Activated naive CD4-positive, alpha-beta T cell treated with anti-CD3 and anti-CD28 coated beads, Interleukin-2, amount 10 ng/mL, durations not matched to agents 7 days and 5 days (primary cell): ENCODE data around the gene STPG1.

ENCODE experiments used
- CTCF ChIA-PET: fragments of 350-600 bp; sonication (Branson Sonifier 250); formaldehyde crosslinking; loops from one replicate; lab custom pipeline; 2021; ENCODE audit warnings: antibody characterized with exemption; lab: Charles Lee
- DNase-seq: peaks from one replicate; pipeline ENCODE4 v3.0.0-alpha.2; 2020
- H3K27ac Mint-ChIP-seq: one replicate; pipeline ENCODE4 v1.8.0; 2021; ENCODE audit warnings: mild to moderate bottlenecking, moderate library complexity, mixed read lengths
- H3K27me3 Mint-ChIP-seq: one replicate; pipeline ENCODE4 v1.8.0; 2021; ENCODE audit warnings: mild to moderate bottlenecking, mixed read lengths
- H3K36me3 Mint-ChIP-seq: one replicate; pipeline ENCODE4 v1.8.0; 2021; ENCODE audit warnings: mixed read lengths
- H3K4me1 Mint-ChIP-seq: one replicate; pipeline ENCODE4 v1.8.0; 2021; ENCODE audit warnings: mixed read lengths
- H3K4me3 Mint-ChIP-seq: one replicate; pipeline ENCODE4 v1.8.0; 2021; ENCODE audit warnings: mild to moderate bottlenecking, moderate library complexity, mixed read lengths
- H3K9me3 Mint-ChIP-seq: one replicate; pipeline ENCODE4 v1.8.0; 2021; ENCODE audit warnings: mixed read lengths

Gene STPG1

GRCh38 chr1:24420547-24420946 lies 7.0 kb upstream of the STPG1 start:
- Mint-ChIP-seq H3K9me3 (no peaks in the 10 kb centered on the region), H3K27ac (no peak overlapping the region), H3K27me3 (no peaks in the 10 kb centered on the region), H3K4me3 (no peak overlapping the region), H3K4me1 (peaks cover 59% of the 10 kb centered on the region), H3K36me3 (peaks cover 71% of the 10 kb centered on the region)
- CTCF ChIA-PET: interaction anchor here (0.6 to 2.2 kb wide), 3 partner anchors 26 to 167 kb away, joined by 3 to 6 read pairs (median 3); no protein-coding TSS in a partner anchor
- DNase-seq: no peak

- no peaks in the 10 kb centered on the region for H3K27me3 Mint-ChIP-seq
- peak overlapping the region; percentile 84 for H3K27ac Mint-ChIP-seq
- peaks cover 58% of the 10 kb centered on the region for H3K36me3 Mint-ChIP-seq
- CTCF ChIA-PET: interaction anchor here (0.7 to 4.5 kb wide), 5 partner anchors 23 to 168 kb away, joined by 3 to 43 read pairs (median 4); no protein-coding TSS in a partner anchor
- peaks cover 65% of the 10 kb centered on the region for H3K4me1 Mint-ChIP-seq
- DNase-seq: peak; percentile 34
- H3K4me3 Mint-ChIP-seq: peak overlapping the region; percentile 59
- H3K9me3 Mint-ChIP-seq: no peaks in the 10 kb centered on the region
These were observed 5.5 kb upstream of the STPG1 start for GRCh38 chr1:24418898-24419628.

- CTCF ChIA-PET: interaction anchor here (1.0 to 5.4 kb wide), 11 partner anchors 12 to 216 kb away, joined by 3 to 72 read pairs (median 4); no protein-coding TSS in a partner anchor
- no peak for DNase-seq
- Mint-ChIP-seq H3K9me3 (no peaks in the 10 kb centered on the region), H3K36me3 (peaks cover 44% of the 10 kb centered on the region), H3K4me1 (peaks cover 73% of the 10 kb centered on the region), H3K27me3 (no peaks in the 10 kb centered on the region), H3K27ac (peak overlapping the region; percentile 88), H3K4me3 (peak overlapping the region; percentile 86)
These were observed 4.1 kb upstream of the STPG1 start for GRCh38 chr1:24417681-24418080.

- CTCF ChIA-PET: interaction anchor here (1.0 to 5.4 kb wide), 19 partner anchors 12 to 225 kb away, joined by 3 to 72 read pairs (median 6); partner anchors contain the start of gene RCAN3
- H3K27ac Mint-ChIP-seq: peak overlapping the region; percentile 88
- H3K27me3 Mint-ChIP-seq: no peaks in the 10 kb centered on the region
- H3K4me1 Mint-ChIP-seq: peaks cover 75% of the 10 kb centered on the region
- DNase-seq: peak; percentile 84
- no peaks in the 10 kb centered on the region for H3K9me3 Mint-ChIP-seq
- peak overlapping the region; percentile 86 for H3K4me3 Mint-ChIP-seq
- peaks cover 36% of the 10 kb centered on the region for H3K36me3 Mint-ChIP-seq
These were observed 3.2 kb upstream of the STPG1 start for GRCh38 chr1:24416666-24417391.

- H3K4me3 Mint-ChIP-seq: peak overlapping the region; percentile 86
- H3K27me3 Mint-ChIP-seq: no peaks in the 10 kb centered on the region
- H3K9me3 Mint-ChIP-seq: no peaks in the 10 kb centered on the region
- H3K36me3 Mint-ChIP-seq: peaks cover 30% of the 10 kb centered on the region
- DNase-seq: peak; percentile 44
- H3K4me1 Mint-ChIP-seq: peaks cover 76% of the 10 kb centered on the region
- CTCF ChIA-PET: interaction anchor here (0.7 to 5.4 kb wide), 33 partner anchors 8 to 225 kb away, joined by 3 to 72 read pairs (median 6); partner anchors contain the start of gene RCAN3
- H3K27ac Mint-ChIP-seq: peak overlapping the region; percentile 88
These were observed 2.5 kb upstream of the STPG1 start for GRCh38 chr1:24415910-24416665.

- peak; percentile 99 for DNase-seq
- peak within 1 kb of the TSS; percentile 88 for H3K27ac Mint-ChIP-seq
- no peaks in the 10 kb centered on the region for H3K9me3 Mint-ChIP-seq
- peaks cover 72% of the 10 kb centered on the region for H3K4me1 Mint-ChIP-seq
- H3K4me3 Mint-ChIP-seq: peak within 1 kb of the TSS; percentile 86
- peaks cover 27% of the 10 kb centered on the region for H3K36me3 Mint-ChIP-seq
- CTCF ChIA-PET: interaction anchor here (0.7 to 5.4 kb wide), 33 partner anchors 8 to 222 kb away, joined by 3 to 72 read pairs (median 6); partner anchors contain the start of gene RCAN3
- no peaks in the 10 kb centered on the region for H3K27me3 Mint-ChIP-seq
These were observed 1.8 kb upstream of the STPG1 start, which contains the start of gene NIPAL3 for GRCh38 chr1:24415334-24415909. Gene NIPAL3, plus strand, starts transcription at chr1:24415802. Its CDS starts 3,746 bp downstream, at chr1:24419548.

GRCh38 chr1:24414775-24415333 lies 1.3 kb upstream of the STPG1 start:
- no peaks in the 10 kb centered on the region for H3K9me3 Mint-ChIP-seq
- H3K4me3 Mint-ChIP-seq: peak overlapping the region; percentile 86
- no peak for DNase-seq
- H3K4me1 Mint-ChIP-seq: peaks cover 68% of the 10 kb centered on the region
- peaks cover 23% of the 10 kb centered on the region for H3K36me3 Mint-ChIP-seq
- H3K27me3 Mint-ChIP-seq: no peaks in the 10 kb centered on the region
- CTCF ChIA-PET: interaction anchor here (0.7 to 5.4 kb wide), 30 partner anchors 10 to 223 kb away, joined by 3 to 72 read pairs (median 6); partner anchors contain the start of gene RCAN3
- H3K27ac Mint-ChIP-seq: peak overlapping the region; percentile 78

GRCh38 chr1:24412408-24412807 lies 1.2 kb downstream of the STPG1 start:
- Mint-ChIP-seq H3K36me3 (peaks cover 9% of the 10 kb centered on the region), H3K27me3 (peaks cover 3% of the 10 kb centered on the region), H3K4me3 (peak overlapping the region; percentile 86), H3K27ac (no peak overlapping the region), H3K9me3 (peaks cover 7% of the 10 kb centered on the region), H3K4me1 (peaks cover 46% of the 10 kb centered on the region)
- no peak for DNase-seq
- CTCF ChIA-PET: interaction anchor here (1.0 to 5.4 kb wide), 7 partner anchors 21 to 276 kb away, joined by 3 to 72 read pairs (median 5); no protein-coding TSS in a partner anchor

GRCh38 chr1:24411963-24412362 lies 1.6 kb downstream of the STPG1 start:
- no peak for DNase-seq
- Mint-ChIP-seq H3K36me3 (peaks cover 9% of the 10 kb centered on the region), H3K4me3 (no peak overlapping the region), H3K4me1 (peaks cover 41% of the 10 kb centered on the region), H3K27me3 (peaks cover 4% of the 10 kb centered on the region), H3K27ac (no peak overlapping the region), H3K9me3 (peaks cover 7% of the 10 kb centered on the region)
- CTCF ChIA-PET: interaction anchor here (1.0 to 5.4 kb wide), 6 partner anchors 20 to 224 kb away, joined by 3 to 72 read pairs (median 12); no protein-coding TSS in a partner anchor

- Mint-ChIP-seq H3K27me3 (peaks cover 4% of the 10 kb centered on the region), H3K27ac (no peak overlapping the region), H3K4me1 (peaks cover 39% of the 10 kb centered on the region), H3K36me3 (peaks cover 4% of the 10 kb centered on the region), H3K4me3 (no peak overlapping the region), H3K9me3 (peaks cover 7% of the 10 kb centered on the region)
- no peak for DNase-seq
- CTCF ChIA-PET: interaction anchor here (1.2 to 3.0 kb wide), 3 partner anchors 19 to 177 kb away, joined by 6 to 20 read pairs (median 10); no protein-coding TSS in a partner anchor
These were observed 2.8 kb downstream of the STPG1 start for GRCh38 chr1:24410750-24411149.

- Mint-ChIP-seq H3K36me3 (peaks cover 4% of the 10 kb centered on the region), H3K27ac (no peak overlapping the region), H3K9me3 (peaks cover 7% of the 10 kb centered on the region), H3K4me3 (no peak overlapping the region), H3K27me3 (peaks cover 4% of the 10 kb centered on the region), H3K4me1 (peaks cover 32% of the 10 kb centered on the region)
- CTCF ChIA-PET: interaction anchor here (0.6 to 2.3 kb wide), 5 partner anchors 18 to 412 kb away, joined by 3 to 9 read pairs (median 4); no protein-coding TSS in a partner anchor
- DNase-seq: no peak
These were observed 4.0 kb downstream of the STPG1 start for GRCh38 chr1:24409535-24409934.

GRCh38 chr1:24406788-24407187 lies 6.8 kb downstream of the STPG1 start:
- DNase-seq: no peak
- Mint-ChIP-seq H3K4me3 (no peak overlapping the region), H3K36me3 (peaks cover 4% of the 10 kb centered on the region), H3K4me1 (peaks cover 9% of the 10 kb centered on the region), H3K27ac (no peak overlapping the region), H3K27me3 (peaks cover 4% of the 10 kb centered on the region), H3K9me3 (peaks cover 7% of the 10 kb centered on the region)
- CTCF ChIA-PET: interaction anchor here (1.1 to 1.3 kb wide), 2 partner anchors 205 to 214 kb away, joined by 3 to 4 read pairs; no protein-coding TSS in a partner anchor
